Astrocyte of the spinal cord (primary cell): Measurements from ENCODE around the gene SEMA3B.

Source experiments
- DNase-seq: peaks from one replicate; pipeline ENCODE4 v3.0.0; 2011; ENCODE audit warnings: low read depth, low spot score
- H3K4me3 ChIP-seq: 2 replicates; pipeline ENCODE4 v1.5.1; 2011; ENCODE audit warnings: low read depth, mild to moderate bottlenecking, low read length, moderate library complexity
- in situ Hi-C: cut with HindIII; loops from 2 replicates; pipeline ENCODE4 v1.10.0; 2017; ENCODE audit warnings: low sequenced_read_pairs
- TF ChIP-seq, protein P1 (sequence below): IDR thresholded peaks from 2 replicates; pipeline ENCODE4 v1.5.1; 2012; ENCODE audit warnings: low read depth, mild to moderate bottlenecking, low read length, inconsistent platforms

Gene SEMA3B

DNA sequence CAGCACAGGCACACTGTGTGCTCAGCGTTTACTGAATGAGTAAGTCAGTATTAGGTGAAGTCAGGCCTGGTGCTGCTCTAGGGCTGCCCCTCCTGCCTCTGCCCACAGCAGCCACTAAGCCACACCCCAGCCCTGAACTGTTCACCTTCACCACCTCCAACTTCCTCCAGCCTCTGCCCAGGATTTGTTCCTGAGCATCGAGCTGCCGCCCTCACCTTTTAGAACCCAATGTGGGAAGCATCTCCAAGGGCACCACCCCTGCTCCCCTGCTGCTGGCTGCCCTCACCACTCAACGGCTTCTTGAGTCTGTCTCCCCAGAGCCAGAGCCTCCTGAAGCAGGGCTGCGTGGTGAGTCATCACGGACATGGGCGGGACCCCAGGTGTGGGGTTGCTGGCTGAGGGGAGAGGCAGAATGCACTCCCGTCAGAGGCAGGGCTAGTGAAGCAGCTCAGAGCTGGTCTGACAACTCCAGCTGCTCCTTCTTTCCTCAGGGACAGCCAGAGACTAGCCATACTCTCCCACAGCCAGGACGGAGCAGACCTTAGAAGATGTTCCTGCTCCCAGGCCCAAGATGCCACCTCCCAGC lies 47.8 kb downstream of the SEMA3B start:
- DNase-seq = peak; percentile 62
- TF ChIP-seq, protein P1, sequence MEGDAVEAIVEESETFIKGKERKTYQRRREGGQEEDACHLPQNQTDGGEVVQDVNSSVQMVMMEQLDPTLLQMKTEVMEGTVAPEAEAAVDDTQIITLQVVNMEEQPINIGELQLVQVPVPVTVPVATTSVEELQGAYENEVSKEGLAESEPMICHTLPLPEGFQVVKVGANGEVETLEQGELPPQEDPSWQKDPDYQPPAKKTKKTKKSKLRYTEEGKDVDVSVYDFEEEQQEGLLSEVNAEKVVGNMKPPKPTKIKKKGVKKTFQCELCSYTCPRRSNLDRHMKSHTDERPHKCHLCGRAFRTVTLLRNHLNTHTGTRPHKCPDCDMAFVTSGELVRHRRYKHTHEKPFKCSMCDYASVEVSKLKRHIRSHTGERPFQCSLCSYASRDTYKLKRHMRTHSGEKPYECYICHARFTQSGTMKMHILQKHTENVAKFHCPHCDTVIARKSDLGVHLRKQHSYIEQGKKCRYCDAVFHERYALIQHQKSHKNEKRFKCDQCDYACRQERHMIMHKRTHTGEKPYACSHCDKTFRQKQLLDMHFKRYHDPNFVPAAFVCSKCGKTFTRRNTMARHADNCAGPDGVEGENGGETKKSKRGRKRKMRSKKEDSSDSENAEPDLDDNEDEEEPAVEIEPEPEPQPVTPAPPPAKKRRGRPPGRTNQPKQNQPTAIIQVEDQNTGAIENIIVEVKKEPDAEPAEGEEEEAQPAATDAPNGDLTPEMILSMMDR = no peak
- no peak overlapping the region for H3K4me3 ChIP-seq
- in situ Hi-C loops = no loop called here

DNA sequence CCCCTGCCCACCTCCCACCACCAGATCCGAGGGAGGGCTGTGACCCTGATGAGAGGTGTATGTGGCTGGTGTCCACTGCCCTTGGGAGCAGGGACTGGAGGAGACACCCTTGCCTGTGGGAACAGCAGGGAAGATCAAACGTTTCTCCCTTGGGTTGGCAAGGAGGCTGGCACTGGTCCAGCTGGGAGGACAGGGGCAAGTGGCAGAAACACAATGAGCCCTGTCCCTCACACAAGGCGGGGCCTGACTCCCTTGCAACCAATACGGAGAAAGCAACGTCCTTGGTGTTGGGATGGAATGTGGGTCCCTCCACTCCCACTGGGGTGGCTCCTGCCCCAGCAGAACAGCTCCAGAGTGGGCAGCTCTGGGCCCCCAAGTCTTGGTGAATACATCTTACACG lies 48.4 kb downstream of the SEMA3B start:
- in situ Hi-C loops = no loop called here
- TF ChIP-seq, protein P1 = no peak
- DNase-seq = no peak
- H3K4me3 ChIP-seq = no peak overlapping the region

DNA sequence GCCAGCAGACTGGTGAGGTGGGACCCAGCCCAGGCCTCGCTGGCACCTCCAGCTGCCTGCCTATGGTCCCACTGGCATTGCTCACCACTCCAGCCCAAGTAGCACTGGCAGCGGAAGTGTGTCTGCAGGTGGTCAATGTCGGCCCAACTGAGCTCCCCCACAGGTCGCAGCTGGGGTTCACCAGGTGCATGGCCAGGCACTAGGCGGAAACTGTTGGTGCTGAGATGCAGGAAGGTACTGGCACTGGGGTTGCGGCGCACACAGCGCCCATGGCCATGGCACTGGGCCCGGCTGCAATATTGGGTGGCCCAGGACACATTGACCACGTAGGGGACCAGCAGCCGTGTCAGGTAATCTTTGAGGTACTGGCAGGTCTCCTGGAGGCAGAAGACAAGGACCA lies 49.2 kb downstream of the SEMA3B start:
- no peak overlapping the region for H3K4me3 ChIP-seq
- in situ Hi-C loops = no loop called here
- TF ChIP-seq, protein P1 = no peak
- no peak for DNase-seq

DNA sequence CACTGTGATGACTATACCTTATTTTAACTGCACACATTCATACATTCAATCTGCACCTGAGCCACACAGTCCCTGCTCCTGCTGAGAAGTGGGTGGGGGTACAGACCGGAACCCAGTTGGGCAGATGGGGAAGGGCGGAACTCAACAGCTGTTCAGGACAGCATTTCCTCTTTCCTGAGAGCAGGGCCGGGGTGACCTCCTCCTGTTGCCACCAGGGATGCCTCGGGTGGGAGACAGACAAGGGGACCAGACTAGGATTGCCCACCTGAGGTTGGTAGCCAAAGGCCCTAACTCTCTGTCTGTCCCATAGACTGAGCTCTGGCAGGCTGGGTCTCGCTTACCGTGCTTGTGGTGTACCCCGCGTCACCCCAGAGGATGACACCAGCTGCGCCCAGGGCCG lies 49.7 kb downstream of the SEMA3B start:
- in situ Hi-C loops = no loop called here
- TF ChIP-seq, protein P1 = no peak
- H3K4me3 ChIP-seq = no peak overlapping the region
- DNase-seq = no peak

DNA sequence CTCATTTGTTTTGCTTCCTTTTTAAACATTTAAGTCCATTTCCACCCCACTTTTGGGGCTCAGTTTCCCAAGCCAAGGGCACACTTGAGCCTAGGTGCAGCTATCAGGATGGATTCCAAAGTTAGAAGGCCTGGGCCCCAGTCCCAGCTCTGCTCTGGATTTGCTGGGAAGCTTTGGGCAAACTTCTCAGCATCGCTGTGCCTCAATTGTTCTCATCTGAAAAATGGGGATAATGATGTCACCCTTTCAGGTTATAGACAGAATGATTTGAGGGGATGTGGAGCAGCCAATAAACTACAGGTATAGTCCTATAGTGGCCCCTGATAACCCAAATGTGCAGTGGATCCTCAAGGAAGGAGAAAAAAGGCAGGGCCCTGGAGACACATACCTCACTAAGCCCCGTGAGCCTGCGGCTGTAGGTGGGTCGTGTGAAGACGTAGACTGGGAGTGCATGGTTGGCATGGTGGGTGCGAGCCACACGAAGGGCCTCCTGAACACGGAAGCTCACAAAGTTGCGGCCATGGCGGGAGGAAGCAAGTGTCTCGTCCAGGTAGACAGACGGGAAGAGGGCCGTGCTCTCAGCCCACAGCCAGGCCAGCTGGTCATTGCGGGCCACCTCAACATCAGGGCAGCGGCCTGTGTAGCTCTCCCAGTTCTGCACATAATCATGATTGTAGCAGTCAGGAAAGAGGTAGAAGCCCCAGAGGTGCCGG lies 50.4 kb downstream of the SEMA3B start:
- TF ChIP-seq, protein P1 = no peak
- H3K4me3 ChIP-seq = no peak overlapping the region
- in situ Hi-C loops = no loop called here
- no peak for DNase-seq

DNA sequence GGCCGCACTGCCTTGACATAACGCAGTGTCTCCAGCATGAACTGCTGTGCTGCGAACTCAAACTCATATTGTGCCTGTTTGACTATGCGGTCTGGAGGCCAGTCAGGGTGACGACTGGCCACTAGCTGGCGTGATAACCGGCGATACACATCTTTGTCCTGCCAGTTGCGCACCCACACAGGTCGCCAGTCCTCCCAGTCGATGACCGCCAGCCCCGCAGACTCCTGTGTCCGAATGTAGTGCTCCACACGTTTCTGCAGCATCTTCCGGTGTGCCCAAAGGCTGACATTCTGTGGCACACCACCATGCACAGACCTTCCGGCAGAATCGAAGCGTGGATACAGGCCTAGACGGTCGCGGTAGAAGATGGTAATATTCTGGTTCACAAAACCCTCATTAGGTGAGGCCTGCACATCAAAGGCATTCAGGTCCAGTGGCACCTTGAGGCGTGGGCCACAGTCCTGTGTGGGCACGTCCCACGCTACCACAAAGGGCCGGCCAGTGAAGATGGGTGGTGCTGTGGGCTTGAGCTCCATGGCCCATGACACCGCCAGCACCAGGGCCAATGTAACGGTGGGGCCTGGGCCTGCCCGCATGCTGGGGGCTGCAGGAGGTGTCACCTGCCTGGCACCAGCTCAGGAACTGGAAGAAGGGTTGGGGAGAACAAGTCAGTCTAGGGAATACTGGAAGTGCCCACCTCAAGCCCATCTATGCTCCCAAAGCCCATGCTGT lies 51.1 kb downstream of the SEMA3B start:
- peak overlapping the region; percentile 70 for H3K4me3 ChIP-seq
- DNase-seq = no peak
- in situ Hi-C loops = no loop called here
- TF ChIP-seq, protein P1 = no peak
